GM18505 (cell line): ENCODE data around the gene PUM1.
"Not testable (repeated sequence)": the region's sequence is repeated elsewhere in the genome, so short reads cannot be mapped to it uniquely, and the experiment has no call there.

ENCODE experiments used
- ATAC-seq: cut with Tn5 transposase; IDR thresholded peaks from one replicate; pipeline ENCODE4 v1.9.1; 2021; ENCODE audit not compliant: unreplicated experiment
- POLR2A ChIP-seq: IDR thresholded peaks from 4 replicates; pipeline ENCODE4 v1.6.1; 2011; ENCODE audit warnings: borderline replicate concordance; ENCODE audit not compliant: insufficient read depth, insufficient read length; ENCODE audit errors: extremely low read depth

The PUM1 gene

DNA sequence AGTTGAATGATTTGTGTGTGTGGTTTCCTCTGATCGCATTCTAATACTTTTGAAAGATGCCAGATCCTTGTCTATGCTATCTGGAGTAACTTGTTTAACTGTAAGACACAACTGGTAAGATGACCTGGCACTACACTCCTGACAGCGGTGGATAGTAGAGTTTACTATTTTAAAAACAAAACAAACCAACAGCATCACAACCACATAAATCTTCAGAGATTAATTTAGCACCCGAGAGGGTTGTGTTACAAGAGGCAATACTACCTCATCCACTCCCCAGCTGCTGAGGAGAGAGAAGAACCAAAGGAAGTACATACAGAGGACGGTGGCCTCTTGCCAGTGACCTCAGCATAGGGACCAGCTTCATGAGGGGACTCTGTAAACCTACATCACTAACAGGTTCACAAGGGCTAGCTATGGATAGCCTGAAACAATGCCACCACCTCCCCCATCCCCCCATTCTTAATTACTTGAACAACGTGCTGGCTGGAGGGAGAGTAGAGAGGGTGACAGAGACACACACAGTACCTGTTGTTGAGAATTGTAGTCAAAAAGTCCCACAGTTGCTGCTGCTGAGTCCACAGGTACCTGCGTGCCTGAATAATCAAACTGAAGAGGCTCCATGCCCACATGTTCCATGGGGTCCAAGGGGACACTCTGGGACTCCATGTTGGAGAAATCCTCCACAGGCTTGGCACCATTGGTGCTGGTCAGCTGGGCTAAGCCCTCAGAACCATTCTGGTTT, 73.5 kb downstream of the PUM1 start:
- ATAC-seq, result no peak

DNA sequence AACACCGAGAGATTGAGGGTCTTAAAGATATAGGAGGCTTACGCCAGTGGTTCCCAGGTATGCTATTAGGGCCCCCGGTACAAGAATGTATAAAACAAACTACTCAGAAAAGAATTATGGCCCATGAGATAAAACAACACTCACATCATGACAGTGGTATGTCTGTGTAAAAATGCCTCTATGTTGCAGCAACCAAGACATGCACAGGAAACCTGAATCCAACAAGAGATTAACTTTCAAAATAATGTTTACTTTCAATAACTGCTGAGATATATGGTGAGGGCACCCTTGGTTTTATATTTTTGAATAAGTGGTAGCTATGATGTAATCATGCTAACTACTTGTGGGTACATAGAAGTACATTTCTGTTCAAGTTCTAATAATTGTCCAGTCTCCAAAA, 74.9 kb downstream of the PUM1 start:
- no peak for ATAC-seq
- no peak for TF ChIP-seq POLR2A

More for the DNA sequence above, 73.5 kb downstream of the PUM1 start:
- no peak for TF ChIP-seq POLR2A

DNA sequence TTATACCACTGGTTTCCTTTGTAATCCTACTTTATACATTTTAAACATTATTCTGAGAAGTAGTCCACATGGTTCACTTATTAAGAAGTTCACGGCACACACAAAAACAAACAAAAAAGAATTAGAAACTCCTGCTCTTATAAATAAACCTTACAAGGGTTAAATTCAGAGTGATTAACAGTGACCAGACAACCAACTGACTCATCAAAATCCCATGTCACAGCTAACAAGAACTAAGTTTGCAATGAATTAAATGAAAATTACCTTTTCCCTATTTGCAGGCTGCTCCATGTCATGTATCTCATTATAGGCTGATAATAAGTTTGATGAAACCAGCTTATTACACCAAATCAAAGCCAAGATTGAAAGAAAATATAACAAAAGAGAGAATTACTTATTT, 77.5 kb downstream of the PUM1 start:
- no peak for ATAC-seq
- no peak for TF ChIP-seq POLR2A

DNA sequence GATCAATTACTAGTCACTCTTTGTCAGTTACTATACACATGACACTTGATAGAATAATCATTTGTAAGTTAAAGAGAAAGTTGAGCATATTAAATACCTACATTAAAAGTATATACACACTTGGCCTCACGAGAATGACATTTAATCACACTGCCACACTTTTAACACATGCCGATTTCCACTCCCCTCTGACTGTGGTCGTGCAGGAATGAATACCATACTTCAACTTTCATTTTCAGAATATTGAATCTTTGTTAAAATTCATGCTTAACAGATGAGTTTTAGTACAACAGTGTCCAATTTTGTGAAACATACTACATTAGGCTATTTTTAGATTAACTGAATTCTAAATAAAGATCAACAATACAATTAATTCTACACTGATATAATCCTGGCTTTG, 78.8 kb downstream of the PUM1 start:
- ATAC-seq, result no peak
- no peak for TF ChIP-seq POLR2A

DNA sequence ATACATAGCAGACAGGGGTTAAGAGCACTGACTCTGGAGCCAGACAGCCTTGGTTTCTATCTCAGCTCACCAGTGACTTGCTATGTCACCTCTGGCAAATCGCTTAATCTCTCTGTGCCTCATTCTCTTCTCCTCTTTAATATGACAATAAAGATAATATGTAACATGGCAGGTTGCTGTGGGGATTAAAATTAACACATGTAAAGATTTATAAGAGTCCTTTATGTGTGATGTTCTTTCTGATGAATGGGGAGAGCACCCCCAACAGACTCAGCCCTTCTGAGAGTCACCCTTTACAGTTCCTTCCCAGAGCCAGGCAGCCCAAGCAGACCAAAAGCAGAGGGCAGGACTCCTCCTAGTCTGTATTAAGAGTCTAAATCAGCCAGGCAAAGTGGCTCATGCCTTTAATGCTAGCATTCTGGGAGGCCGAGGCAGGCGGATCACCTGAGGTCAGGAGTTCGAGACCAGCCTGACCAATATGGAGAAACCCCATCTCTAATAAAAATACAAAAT, 80.5 kb downstream of the PUM1 start:
- ATAC-seq, result no peak
- no peak for TF ChIP-seq POLR2A

DNA sequence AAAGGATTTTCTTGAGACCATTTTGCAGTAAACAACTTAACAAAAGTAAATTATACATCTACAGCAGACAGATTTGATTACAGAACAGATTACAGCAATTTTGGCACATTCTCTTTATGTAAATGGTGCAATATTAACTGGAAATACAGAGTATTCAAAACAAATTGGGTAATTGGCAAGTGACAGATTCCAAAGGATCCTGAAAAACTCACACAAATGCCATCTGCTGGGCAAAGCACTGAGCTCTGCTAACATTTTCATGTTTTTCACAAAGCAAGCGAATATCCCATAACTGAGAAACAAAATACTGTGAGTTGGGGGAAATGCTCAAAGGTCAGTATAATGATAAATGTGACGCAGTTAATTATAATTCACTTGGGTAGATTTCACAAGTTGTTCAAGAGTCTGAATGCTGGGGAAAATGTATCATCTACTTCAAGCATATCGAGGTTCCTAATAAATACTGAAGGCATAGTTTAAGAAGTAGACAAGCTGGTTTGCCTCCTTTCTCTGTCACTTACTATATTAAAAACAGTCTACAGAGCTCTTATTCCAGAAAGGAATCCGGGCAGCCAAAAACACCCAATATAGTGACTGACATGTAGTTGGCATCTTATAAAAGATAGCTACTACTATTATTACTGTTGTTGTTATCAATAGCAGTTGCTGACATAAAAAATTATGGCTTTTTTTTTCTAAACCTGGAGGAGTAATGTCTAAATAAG, 81.2 kb downstream of the PUM1 start:
- TF ChIP-seq POLR2A, result no peak
- no peak for ATAC-seq

DNA sequence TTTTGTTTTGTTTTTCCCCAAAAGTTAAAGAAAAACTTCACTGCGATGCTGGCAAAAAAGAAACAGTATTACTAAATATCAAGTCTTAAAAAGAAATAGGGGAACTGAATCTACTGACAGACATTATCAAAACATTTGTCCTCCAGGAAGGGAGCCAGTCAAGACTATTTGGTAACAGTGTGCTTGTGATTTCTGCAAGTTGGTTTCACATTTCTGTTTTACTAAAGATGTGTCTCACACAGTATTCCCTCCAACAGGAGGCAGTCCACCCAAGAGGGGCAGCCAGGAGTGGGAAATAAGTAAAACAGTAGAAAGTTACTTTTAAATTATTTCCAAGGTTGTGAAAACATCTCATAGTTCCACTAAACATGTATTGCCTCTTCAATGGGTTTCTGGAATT, 82.6 kb downstream of the PUM1 start:
- no peak for ATAC-seq
- TF ChIP-seq POLR2A, result no peak

DNA sequence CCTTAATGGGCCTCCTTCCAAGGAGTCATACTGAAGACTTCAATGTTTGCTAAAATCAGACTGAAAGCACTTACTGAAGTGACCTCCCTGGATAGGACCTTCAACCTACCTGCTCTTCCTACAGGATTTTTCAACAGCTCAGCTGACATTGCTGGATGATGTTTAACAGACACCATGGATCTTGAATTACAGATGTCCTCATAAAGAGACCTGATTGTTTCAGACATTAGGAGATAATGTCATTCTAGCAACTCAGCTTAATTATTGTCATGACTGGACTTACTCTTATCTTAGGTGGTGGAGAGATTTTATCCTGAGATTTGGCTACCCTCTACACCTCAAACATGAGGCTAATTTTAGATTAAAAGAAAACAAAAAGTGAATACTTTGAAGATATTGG, 83.1 kb downstream of the PUM1 start:
- ATAC-seq, result no peak

DNA sequence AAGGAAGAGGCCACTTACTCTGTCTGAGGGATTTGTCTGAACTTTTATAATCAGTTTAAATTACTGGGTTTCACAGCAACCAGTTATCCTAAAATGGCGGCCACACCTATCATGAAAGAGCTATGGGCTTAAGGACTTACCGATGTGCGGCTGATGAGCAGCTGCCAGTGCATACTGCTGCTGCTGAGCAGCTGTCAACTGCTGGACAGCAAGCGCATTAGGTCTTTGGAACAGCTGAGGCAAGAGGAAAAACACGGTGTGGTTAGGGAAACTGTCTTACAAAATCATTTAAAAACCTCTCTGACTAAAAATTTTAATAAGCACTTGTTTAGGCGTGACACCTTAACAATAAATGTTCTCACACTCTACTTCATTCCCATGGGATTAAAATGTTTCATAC, 84.3 kb downstream of the PUM1 start:
- ATAC-seq, result no peak
- no peak for TF ChIP-seq POLR2A

More for the DNA sequence above, 83.1 kb downstream of the PUM1 start:
- TF ChIP-seq POLR2A, result no peak

DNA sequence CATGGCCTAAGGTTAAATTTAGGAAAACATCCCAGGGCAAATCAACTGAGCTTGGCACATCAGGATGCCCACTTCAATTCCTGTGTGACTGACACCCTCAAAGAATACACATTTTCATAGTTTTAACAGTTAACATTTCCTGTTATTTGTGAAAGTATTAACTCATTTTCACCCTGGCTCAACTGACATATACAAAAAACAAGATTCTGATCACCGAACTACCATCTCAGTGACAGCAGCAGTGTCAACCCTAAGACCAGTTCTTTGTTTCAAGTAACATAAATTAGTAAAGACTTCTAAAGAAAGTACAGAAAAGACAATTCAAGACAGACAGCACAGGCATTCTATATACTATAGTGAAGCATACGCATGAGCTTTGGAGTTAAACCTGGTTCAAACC, 88.0 kb downstream of the PUM1 start:
- ATAC-seq, result no peak

DNA sequence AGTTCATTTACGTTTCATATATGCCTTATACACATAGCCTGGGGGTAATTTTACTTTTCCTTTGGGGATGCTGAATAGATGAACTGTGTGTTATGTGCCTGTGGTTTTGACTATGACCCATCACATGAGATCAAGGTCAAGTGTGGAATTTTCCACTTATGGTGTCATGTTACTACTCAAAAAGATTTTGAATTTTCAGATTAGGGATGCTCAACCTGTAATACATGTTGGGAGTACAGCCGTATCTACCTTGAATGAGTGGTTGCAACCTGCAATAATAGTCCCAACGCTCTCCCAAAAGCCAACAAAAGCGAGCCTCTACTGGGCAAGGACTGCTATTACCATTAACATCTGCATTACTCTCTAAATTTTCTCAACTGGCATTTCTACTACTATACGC, 88.4 kb downstream of the PUM1 start:
- no peak for ATAC-seq
- no peak for TF ChIP-seq POLR2A

More for the DNA sequence above, 88.0 kb downstream of the PUM1 start:
- TF ChIP-seq POLR2A, result no peak

DNA sequence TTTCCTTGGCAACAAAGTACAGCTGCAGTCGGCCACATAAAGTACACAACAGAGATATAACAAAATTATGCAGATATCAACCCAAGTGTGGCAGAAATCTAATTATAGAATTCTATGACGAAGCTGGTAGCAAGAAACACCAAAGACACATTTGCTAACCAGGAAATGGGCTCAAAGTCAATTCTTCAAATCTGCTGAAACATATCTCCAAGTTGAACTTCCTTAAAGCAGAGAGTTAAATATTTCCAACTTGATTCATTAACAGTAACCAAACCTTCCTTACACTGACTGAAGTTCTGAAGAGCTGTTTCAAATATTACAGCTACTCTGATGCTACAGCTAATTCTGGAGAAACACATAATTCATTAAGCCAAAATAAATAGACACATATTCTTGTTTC, 89.4 kb downstream of the PUM1 start:
- ATAC-seq, result no peak
- no peak for TF ChIP-seq POLR2A

DNA sequence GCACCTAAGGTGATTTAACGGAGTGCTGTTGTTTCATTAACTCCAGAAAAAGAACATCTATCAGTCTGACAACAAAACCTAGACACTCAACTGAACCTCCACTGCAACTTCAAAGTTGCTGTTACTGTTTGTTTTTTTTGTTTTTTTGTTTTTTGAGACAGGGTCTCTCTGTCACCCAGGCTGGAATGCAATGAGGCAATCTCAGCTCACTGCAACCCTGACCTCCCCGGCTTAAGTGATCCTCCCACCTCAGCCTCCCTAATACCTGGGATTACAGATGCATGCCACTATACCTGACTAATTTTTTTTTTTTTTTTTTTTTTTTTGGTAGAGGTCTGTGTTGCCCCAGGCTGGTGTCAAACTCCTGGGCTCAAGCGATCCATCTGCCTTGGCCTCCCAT, 90.3 kb downstream of the PUM1 start:
- TF ChIP-seq POLR2A, result no peak
- ATAC-seq, result no peak

DNA sequence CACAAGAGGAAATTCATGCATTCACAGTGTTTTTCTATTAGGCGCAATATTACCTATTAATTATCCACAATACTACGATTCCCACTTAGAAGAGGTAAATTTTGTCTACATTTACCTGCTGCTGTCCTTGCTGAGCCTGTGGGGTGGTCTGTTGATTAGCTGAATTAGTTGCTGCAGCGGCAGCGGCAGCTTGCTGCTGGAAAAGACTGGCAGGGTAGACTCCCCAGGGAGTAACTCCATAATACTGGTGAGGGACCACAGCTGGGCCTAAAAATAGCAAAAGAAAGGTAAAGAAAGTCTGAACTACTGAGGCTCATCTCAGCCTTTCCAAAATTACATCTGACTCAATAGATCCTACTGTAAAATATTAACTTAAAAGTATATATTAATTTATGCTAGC, 91.0 kb downstream of the PUM1 start:
- TF ChIP-seq POLR2A, result no peak
- no peak for ATAC-seq

DNA sequence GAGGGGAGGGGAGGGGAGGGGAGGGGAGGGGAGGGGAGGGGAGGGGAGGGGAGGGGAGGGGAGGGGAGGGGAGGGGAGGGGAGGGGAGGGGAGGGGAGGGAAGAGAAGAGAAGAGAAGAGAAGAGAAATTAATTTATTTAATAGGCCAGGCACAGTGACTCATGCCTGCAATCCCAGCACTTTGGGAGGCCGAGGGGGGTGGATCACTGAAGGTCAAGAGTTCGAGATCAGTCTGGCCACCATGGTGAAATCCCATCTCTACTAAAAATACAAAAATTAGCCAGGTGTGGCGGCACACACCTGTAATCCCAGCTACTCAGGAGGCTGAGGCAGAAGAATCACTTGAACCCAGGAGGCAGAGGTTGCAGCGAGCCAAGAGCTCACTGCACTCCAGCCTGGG, 93.2 kb downstream of the PUM1 start:
- ATAC-seq, result not testable (repeated sequence)
